G401 (cell line): ENCODE data around the gene EIF4A3. TPM values are rescaled to one million over a fixed set of nuclear protein-coding genes. Genes with fewer than 3 reads are reported as not detected.
"Not testable (repeated sequence)": the region's sequence is repeated elsewhere in the genome, so short reads cannot be mapped to it uniquely, and the experiment has no call there.

ENCODE experiments used
- DNase-seq: peaks from one replicate; pipeline ENCODE4 v3.0.0-alpha.2; 2015; ENCODE audit warnings: low spot score
- in situ Hi-C: cut with HindIII; loops from 2 replicates; pipeline ENCODE4 v1.10.0; 2016; ENCODE audit warnings: low sequenced_read_pairs, mixed read lengths
- total RNA-seq: library from RNA; depleted of rRNA; stranded (reverse); fragments of >200 nt; shearing (Covaris generic); gene quantifications from 2 replicates; pipeline ENCODE4 v1.2.3, GENCODE V29; 2014; rRNA removed

EIF4A3 gene
- total RNA-seq, 1 experiment from 2014 or later: 247 TPM

- DNase-seq: no peak
- in situ Hi-C loops: no loop called here
These were observed 54.0 kb downstream of the EIF4A3 start for GRCh38 chr17:80092959-80093358.

GRCh38 chr17:80091376-80091775, 55.6 kb downstream of the EIF4A3 start:
- in situ Hi-C loops: no loop called here
- DNase-seq: no peak

- DNase-seq, in situ Hi-C loops: not testable (repeated sequence)
These were observed 56.8 kb downstream of the EIF4A3 start for GRCh38 chr17:80090164-80090563.

GRCh38 chr17:80089762-80090161, 57.2 kb downstream of the EIF4A3 start:
- no peak for DNase-seq
- in situ Hi-C loops: no loop called here

- DNase-seq: no peak
- in situ Hi-C loops: no loop called here
These were observed 59.3 kb downstream of the EIF4A3 start for GRCh38 chr17:80087346-80088265.

GRCh38 chr17:80086616-80087015, 60.3 kb downstream of the EIF4A3 start:
- no peak for DNase-seq
- in situ Hi-C loops: no loop called here

- in situ Hi-C loops: no loop called here
- no peak for DNase-seq
These were observed 60.8 kb downstream of the EIF4A3 start for GRCh38 chr17:80086081-80086480.

- in situ Hi-C loops: no loop called here
- DNase-seq: no peak
These were observed 62.2 kb downstream of the EIF4A3 start for GRCh38 chr17:80084773-80085172.

Other genes with a start within 250 kb of the EIF4A3 start
- 9.6 and 21.7 TPM in 2 replicates for gene TBC1D16, start 111.3 kb downstream of the EIF4A3 start, total RNA-seq
- gene CCDC40, start 110.5 kb downstream of the EIF4A3 start, total RNA-seq: 13.7 and 14.4 TPM in 2 replicates
- gene GAA, start 45.5 kb downstream of the EIF4A3 start, total RNA-seq: 41.7 and 43.5 TPM in 2 replicates
- gene CARD14, start 22.9 kb upstream of the EIF4A3 start, total RNA-seq: 0.44 TPM in 1 of 2 replicates, not detected in the other
- 19.8 and 31.7 TPM in 2 replicates for gene SGSH, start 73.2 kb upstream of the EIF4A3 start, total RNA-seq
- 16.7 and 19.0 TPM in 2 replicates for gene SLC26A11, start 73.3 kb upstream of the EIF4A3 start, total RNA-seq
- gene RNF213, start 113.7 kb upstream of the EIF4A3 start, total RNA-seq: 12.9 and 15.2 TPM in 2 replicates